ENCODE data around the gene HIF1AN.

The HIF1AN gene

GRCh38 chr10:100598166-100598565, 62.4 kb downstream of the HIF1AN start:
- H3K27me3 ChIP-seq (ENCODE audit: control insufficient read depth, insufficient read depth, low read length) = no peaks in the 10 kb centered on the region
- H3K4me1 ChIP-seq = no peaks in the 10 kb centered on the region
- no peak overlapping the region for H3K27ac ChIP-seq
- no peak overlapping the region for H3K9ac ChIP-seq
- no peak overlapping the region for H3K4me3 ChIP-seq (ENCODE audit: low read depth, low read length)
- H3K9me3 ChIP-seq (ENCODE audit: control insufficient read depth, low read length) = no peaks in the 10 kb centered on the region
- H3K4me2 ChIP-seq (ENCODE audit: low read length) = no peak overlapping the region
- no peak overlapping the region for H2AFZ ChIP-seq
- H3K36me3 ChIP-seq (ENCODE audit: control insufficient read depth, insufficient read depth, low read length) = no peaks in the 10 kb centered on the region
- TF ChIP-seq CTCF (IDR thresholded peaks at IDR 0.05) = no peak
- H3K79me2 ChIP-seq = no peaks in the 10 kb centered on the region

- Histone ChIP-seq H3K4me3 (ENCODE audit: low read depth, low read length) (no peak overlapping the region), H3K27ac (no peak overlapping the region), H3K36me3 (ENCODE audit: control insufficient read depth, insufficient read depth, low read length) (no peaks in the 10 kb centered on the region), H3K9ac (no peak overlapping the region), H3K4me2 (ENCODE audit: low read length) (no peak overlapping the region), H3K9me3 (ENCODE audit: control insufficient read depth, low read length) (no peaks in the 10 kb centered on the region), H3K79me2 (no peaks in the 10 kb centered on the region), H3K27me3 (ENCODE audit: control insufficient read depth, insufficient read depth, low read length) (no peaks in the 10 kb centered on the region), H3K4me1 (no peaks in the 10 kb centered on the region), H2AFZ (no peak overlapping the region)
- TF ChIP-seq CTCF (IDR thresholded peaks at IDR 0.05) = no peak
Observed at GRCh38 chr10:100600218-100600617, 64.5 kb downstream of the HIF1AN start.

- no peak for TF ChIP-seq CTCF (IDR thresholded peaks at IDR 0.05)
- no peak overlapping the region for H3K9ac ChIP-seq
- H3K4me1 ChIP-seq = no peaks in the 10 kb centered on the region
- H3K4me3 ChIP-seq (ENCODE audit: low read depth, low read length) = no peak overlapping the region
- H3K36me3 ChIP-seq (ENCODE audit: control insufficient read depth, insufficient read depth, low read length) = no peaks in the 10 kb centered on the region
- H3K4me2 ChIP-seq (ENCODE audit: low read length) = no peak overlapping the region
- no peaks in the 10 kb centered on the region for H3K79me2 ChIP-seq
- H3K27me3 ChIP-seq (ENCODE audit: control insufficient read depth, insufficient read depth, low read length) = no peaks in the 10 kb centered on the region
- no peak overlapping the region for H2AFZ ChIP-seq
- H3K27ac ChIP-seq = no peak overlapping the region
- no peaks in the 10 kb centered on the region for H3K9me3 ChIP-seq (ENCODE audit: control insufficient read depth, low read length)
Observed at GRCh38 chr10:100607439-100607838, 71.7 kb downstream of the HIF1AN start.

Measured in parathyroid adenoma (tissue), 2 donors.